IMR-90 (cell line): ENCODE data around the gene TAB2. TPM values are rescaled to one million over a fixed set of nuclear protein-coding genes. Genes with fewer than 3 reads are reported as not detected.

Experiments
- ATAC-seq: fragments of 200-7000 bp; cut with Tn5 transposase; 2 replicates; pipeline ENCODE4 v1.9.1; 2020; ENCODE audit warnings: low read depth, mild to moderate bottlenecking, moderate library complexity
- BruUV-seq: library from RNA; stranded (reverse); fragments of 400-500 nt; replicated peaks from 2 replicates; lab custom pipeline; 2021; lab: Mats Ljungman, UMichigan
- CTCF ChIA-PET: fragments of 300-600 bp; formaldehyde crosslinking; extraction: SDS; loops from one replicate; lab custom pipeline; 2021; ENCODE audit warnings: antibody characterized with exemption; lab: Yijun Ruan, JAX
- POLR2A ChIA-PET: fragments of 300-600 bp; sonication (Branson Sonifier 250); formaldehyde crosslinking; loops from one replicate; lab custom pipeline; 2022; ENCODE audit warnings: antibody characterized with exemption; ENCODE audit not compliant: unreplicated experiment; lab: Charles Lee
- DNase-seq: peaks from one replicate; pipeline ENCODE4 v3.0.0; 2013
- H2AFZ ChIP-seq: replicated peaks from 2 replicates; pipeline ENCODE3; 2013; ENCODE audit warnings: low read length, mild to moderate bottlenecking; ENCODE audit not compliant: poor library complexity
- H2AK5ac ChIP-seq: 2 replicates; pipeline ENCODE4 v1.6.1; 2013; ENCODE audit warnings: low read depth, low read length, inconsistent platforms
- H2AK9ac ChIP-seq: replicated peaks from 2 replicates; pipeline ENCODE3; 2013; ENCODE audit warnings: mild to moderate bottlenecking, low read depth, low read length, moderate library complexity; ENCODE audit not compliant: poor library complexity
- H2BK120ac ChIP-seq: 2 replicates; pipeline ENCODE4 v1.6.1; 2013; ENCODE audit warnings: low read depth, low read length, inconsistent platforms
- H2BK15ac ChIP-seq: 3 replicates; pipeline ENCODE4 v1.6.1; 2013; ENCODE audit warnings: low read depth, low read length, inconsistent platforms
- H2BK20ac ChIP-seq: 2 replicates; pipeline ENCODE4 v1.6.1; 2013; ENCODE audit warnings: low read depth, mild to moderate bottlenecking, inconsistent platforms, low read length, moderate library complexity
- H2BK5ac ChIP-seq: 2 replicates; pipeline ENCODE4 v1.6.1; 2013; ENCODE audit warnings: mild to moderate bottlenecking, low read depth, low read length, inconsistent platforms; ENCODE audit not compliant: poor library complexity, severe bottlenecking
- H3K14ac ChIP-seq: replicated peaks from 2 replicates; pipeline ENCODE4 v1.6.1; 2013; ENCODE audit warnings: low read depth, low read length, inconsistent platforms
- H3K18ac ChIP-seq: 2 replicates; pipeline ENCODE4 v1.6.1; 2013; ENCODE audit warnings: low read depth, low read length, control low read depth
- H3K23ac ChIP-seq: 2 replicates; pipeline ENCODE4 v1.6.1; 2013; ENCODE audit warnings: low read depth, low read length, inconsistent platforms
- H3K27ac ChIP-seq: 2 replicates; pipeline ENCODE4 v1.5.1; 2013; ENCODE audit warnings: mild to moderate bottlenecking, control low read depth, low read length; ENCODE audit not compliant: insufficient read depth
- H3K27me3 ChIP-seq: 2 replicates; pipeline ENCODE4 v1.6.1; 2013; ENCODE audit warnings: low read length; ENCODE audit not compliant: control insufficient read depth, insufficient read depth
- H3K36me3 ChIP-seq: 2 replicates; pipeline ENCODE4 v1.6.1; 2013; ENCODE audit warnings: low read length, mixed read lengths; ENCODE audit not compliant: control insufficient read depth, insufficient read depth
- H3K4ac ChIP-seq: 2 replicates; pipeline ENCODE4 v1.6.1; 2013; ENCODE audit warnings: low read depth, low read length, inconsistent platforms
- H3K4me1 ChIP-seq: 2 replicates; pipeline ENCODE4 v1.6.1; 2013; ENCODE audit warnings: low read length, mixed read lengths; ENCODE audit not compliant: control insufficient read depth, insufficient read depth
- H3K4me2 ChIP-seq: 2 replicates; pipeline ENCODE4 v1.6.1; 2013; ENCODE audit warnings: low read depth, mild to moderate bottlenecking, control low read depth, low read length, moderate library complexity
- H3K4me3 ChIP-seq: 2 replicates; pipeline ENCODE4 v1.5.1; 2013; ENCODE audit warnings: low read depth, mild to moderate bottlenecking, control low read depth, low read length, moderate library complexity; ENCODE audit not compliant: insufficient read depth
- H3K56ac ChIP-seq: 2 replicates; pipeline ENCODE4 v1.6.1; 2013; ENCODE audit warnings: low read length, inconsistent platforms; ENCODE audit not compliant: insufficient read depth; ENCODE audit errors: extremely low read depth
- H3K79me1 ChIP-seq, 2 experiments: 2 replicates each; pipeline ENCODE4 v1.6.1; 2013; ENCODE audit warnings: low read length in 2 of 2, inconsistent platforms in 1 of 2, low read depth in 1 of 2
- H3K9ac ChIP-seq: 2 replicates; pipeline ENCODE4 v1.6.1; 2013; ENCODE audit warnings: low read depth, low read length, control low read depth
- H3K9me1 ChIP-seq: 2 replicates; pipeline ENCODE4 v1.6.1; 2013; ENCODE audit warnings: low read length, inconsistent platforms; ENCODE audit not compliant: insufficient read depth
- H3K9me3 ChIP-seq: 2 replicates; pipeline ENCODE4 v1.6.1; 2013; ENCODE audit warnings: low read length; ENCODE audit not compliant: control insufficient read depth, insufficient read depth
- H4K20me1 ChIP-seq: 2 replicates; pipeline ENCODE4 v1.6.1; 2013; ENCODE audit warnings: low read length, inconsistent platforms; ENCODE audit not compliant: insufficient read depth
- H4K5ac ChIP-seq: 2 replicates; pipeline ENCODE4 v1.6.1; 2013; ENCODE audit warnings: mild to moderate bottlenecking, low read depth, low read length, control low read depth
- H4K8ac ChIP-seq, 2 experiments: 2 replicates each; pipeline ENCODE4 v1.6.1; 2013; ENCODE audit warnings: low read depth in 2 of 2, low read length in 2 of 2, control low read depth in 1 of 2, inconsistent platforms in 1 of 2
- H4K91ac ChIP-seq: 2 replicates; pipeline ENCODE4 v1.6.1; 2013; ENCODE audit warnings: low read depth, low read length, inconsistent platforms; ENCODE audit not compliant: insufficient read depth
- BHLHE40 ChIP-seq: fragments of 150-350 bp; IDR thresholded peaks from 2 replicates; pipeline ENCODE4 v1.6.1; 2016; ENCODE audit warnings: mild to moderate bottlenecking, low read depth, low read length
- CEBPB ChIP-seq: IDR thresholded peaks from 2 replicates; pipeline ENCODE4 v1.6.1; 2012; ENCODE audit warnings: low read depth, low read length, improper control_type of control experiment
- CHD1 ChIP-seq: IDR thresholded peaks from 2 replicates; pipeline ENCODE4 v1.6.1; 2012; ENCODE audit warnings: low read depth, low read length, improper control_type of control experiment
- FOS ChIP-seq: fragments of 150-350 bp; IDR thresholded peaks from 2 replicates; pipeline ENCODE4 v1.6.1; 2016; ENCODE audit warnings: low read depth, low read length
- MAFK ChIP-seq: IDR thresholded peaks from 2 replicates; pipeline ENCODE4 v1.6.1; 2012; ENCODE audit warnings: low read depth, low read length, improper control_type of control experiment
- MAZ ChIP-seq: IDR thresholded peaks from 2 replicates; pipeline ENCODE4 v1.6.1; 2012; ENCODE audit warnings: low read depth, mild to moderate bottlenecking, low read length, improper control_type of control experiment, moderate library complexity, borderline replicate concordance
- MXI1 ChIP-seq: IDR thresholded peaks from 2 replicates; pipeline ENCODE4 v1.6.1; 2012; ENCODE audit warnings: low read depth, mild to moderate bottlenecking, low read length, moderate library complexity, borderline replicate concordance
- NFE2L2 ChIP-seq: fragments of 150-350 bp; IDR thresholded peaks from 2 replicates; pipeline ENCODE4 v1.6.1; 2016; ENCODE audit warnings: low read depth, mild to moderate bottlenecking, low read length
- POLR2A ChIP-seq: IDR thresholded peaks from 2 replicates; pipeline ENCODE4 v1.6.1; 2012; ENCODE audit warnings: mild to moderate bottlenecking, low read depth, low read length
- RAD21 ChIP-seq: IDR thresholded peaks from 2 replicates; pipeline ENCODE4 v1.6.1; 2012; ENCODE audit warnings: low read length, improper control_type of control experiment
- RCOR1 ChIP-seq: IDR thresholded peaks from 2 replicates; pipeline ENCODE4 v1.6.1; 2012; ENCODE audit warnings: mild to moderate bottlenecking, low read length, improper control_type of control experiment; ENCODE audit not compliant: insufficient replicate concordance
- RFX5 ChIP-seq: IDR thresholded peaks from 2 replicates; pipeline ENCODE4 v1.8.0; 2012; ENCODE audit warnings: low read depth, mild to moderate bottlenecking, low read length, moderate library complexity
- SMC3 ChIP-seq: fragments of 150-350 bp; IDR thresholded peaks from 2 replicates; pipeline ENCODE4 v1.6.1; 2016; ENCODE audit warnings: low read depth, mild to moderate bottlenecking, antibody characterized with exemption, low read length, moderate library complexity
- WGBS, 2 experiments: methylation state at CpG; one replicate each; pipeline versions ENCODE4 v1.1.5 to v1.1.7; 2013; ENCODE audit warnings: missing lambda C conversion rate in 2 of 2; ENCODE audit not compliant: insufficient read length in 1 of 2; ENCODE audit errors: extremely low coverage in 2 of 2; 5-methylcytosine and 5-hydroxymethylcytosine counted together
- dilution Hi-C: fragments of 300-500 bp; cut with HindIII; formaldehyde crosslinking; loops from one replicate; pipeline ENCODE4 v1.14.3; 2018; ENCODE audit warnings: low sequenced_read_pairs; ENCODE audit not compliant: unreplicated experiment
- in situ Hi-C: fragments of 300-500 bp; cut with MboI; formaldehyde crosslinking; loops from 3 replicates; pipeline ENCODE4 v1.14.3; 2019; ENCODE audit warnings: low sequenced_read_pairs, inconsistent platforms, mixed read lengths
- intact Hi-C: fragments of 100-400 bp; cut with micrococcal nuclease; formaldehyde crosslinking; loops from 2 replicates; pipeline ENCODE4 v1.10.0; 2022
- polyA plus RNA-seq, 3 experiments: library from polyadenylated mRNA; depleted of rRNA; stranded (reverse); fragments of >200 nt; gene quantifications; 2 replicates each; pipeline ENCODE4 v1.2.3, GENCODE V29; 2012; ENCODE audit warnings: low replicate concordance in 1 of 3
- total RNA-seq: library from RNA; depleted of rRNA; stranded (reverse); fragments of >200 nt; gene quantifications from 2 replicates; pipeline ENCODE4 v1.2.3, GENCODE V29; 2012
- TF ChIP-seq, protein P1 (sequence below): fragments of 150-350 bp; IDR thresholded peaks from 2 replicates; pipeline ENCODE4 v1.6.1; 2016; ENCODE audit warnings: low read depth, mild to moderate bottlenecking, low read length, moderate library complexity, borderline replicate concordance
- TF ChIP-seq, protein P2 (sequence below): conservative IDR thresholded peaks from 2 replicates; pipeline ENCODE4 v1.5.1; 2012; ENCODE audit warnings: mild to moderate bottlenecking, low read depth, low read length, improper control_type of control experiment
- TF ChIP-seq, protein P3 (sequence below): fragments of 150-350 bp; IDR thresholded peaks from 2 replicates; pipeline ENCODE4 v1.6.1; 2017; ENCODE audit warnings: mild to moderate bottlenecking, antibody characterized with exemption, low read length, low read depth

Gene TAB2
- total and polyA plus RNA-seq, 2 of the 4 experiments (the other 2 are of a cell fraction), result 20.8 to 25.3 TPM

DNA sequence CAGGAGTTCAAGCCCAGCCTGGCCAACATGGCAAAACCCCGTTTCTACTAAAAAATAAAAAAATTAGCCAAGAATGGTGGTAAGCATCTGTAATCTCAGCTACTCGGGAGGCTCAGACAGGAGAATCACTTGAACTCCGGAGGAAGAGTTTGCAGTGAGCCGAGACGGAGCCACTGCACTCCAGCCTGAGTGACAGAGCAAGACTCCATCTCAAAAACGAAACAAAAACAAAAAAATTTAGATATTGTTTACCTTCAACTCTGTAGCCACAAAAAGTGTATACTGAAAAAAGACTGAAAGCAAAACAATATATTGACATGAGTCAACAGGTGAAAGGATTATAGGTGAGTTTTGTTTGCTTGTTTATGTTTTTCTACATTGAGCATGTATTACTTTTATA lies 30.6 kb upstream of the TAB2 start:
- ChIA-PET POLR2A (no interaction called here), CTCF (interaction anchor here (0.6 kb wide), 1 partner anchor 22 kb away, joined by 3 read pairs; no protein-coding TSS in a partner anchor)
- Histone ChIP-seq H3K18ac (no peak overlapping the region), H2AK9ac (no peak overlapping the region), H4K5ac (no peak overlapping the region), H3K79me1 (no peaks in the 10 kb centered on the region), H3K23ac (no peak overlapping the region), H3K27me3 (peaks cover 11% of the 10 kb centered on the region), H3K4me2 (no peak overlapping the region), H3K9ac (no peak overlapping the region), H2BK120ac (no peak overlapping the region), H2BK15ac (no peak overlapping the region), H3K9me1 (no peaks in the 10 kb centered on the region), H3K4ac (no peak overlapping the region), H3K56ac (no peak overlapping the region), H2AFZ (no peak overlapping the region), H2BK5ac (no peak overlapping the region), H3K4me1 (no peaks in the 10 kb centered on the region), H3K27ac (no peak overlapping the region), H4K8ac (no peak overlapping the region), H3K14ac (no peak overlapping the region), H4K20me1 (no peaks in the 10 kb centered on the region), H3K9me3 (no peaks in the 10 kb centered on the region), H4K91ac (no peak overlapping the region), H2AK5ac (no peak overlapping the region), H2BK20ac (no peak overlapping the region), H3K4me3 (no peak overlapping the region), H3K36me3 (no peaks in the 10 kb centered on the region)
- no peak for DNase-seq
- in situ Hi-C loops (no loop called here), intact Hi-C loops (no loop called here), dilution Hi-C loops (no loop called here)
- no peak for TF ChIP-seq FOS
- TF ChIP-seq, protein P1, sequence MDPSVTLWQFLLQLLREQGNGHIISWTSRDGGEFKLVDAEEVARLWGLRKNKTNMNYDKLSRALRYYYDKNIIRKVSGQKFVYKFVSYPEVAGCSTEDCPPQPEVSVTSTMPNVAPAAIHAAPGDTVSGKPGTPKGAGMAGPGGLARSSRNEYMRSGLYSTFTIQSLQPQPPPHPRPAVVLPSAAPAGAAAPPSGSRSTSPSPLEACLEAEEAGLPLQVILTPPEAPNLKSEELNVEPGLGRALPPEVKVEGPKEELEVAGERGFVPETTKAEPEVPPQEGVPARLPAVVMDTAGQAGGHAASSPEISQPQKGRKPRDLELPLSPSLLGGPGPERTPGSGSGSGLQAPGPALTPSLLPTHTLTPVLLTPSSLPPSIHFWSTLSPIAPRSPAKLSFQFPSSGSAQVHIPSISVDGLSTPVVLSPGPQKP, result no peak
- TF ChIP-seq SMC3, result no peak
- TF ChIP-seq MXI1, result no peak
- TF ChIP-seq NFE2L2, result no peak
- no peak for TF ChIP-seq MAFK
- TF ChIP-seq BHLHE40, result no peak
- TF ChIP-seq CEBPB, result no peak
- TF ChIP-seq, protein P2, sequence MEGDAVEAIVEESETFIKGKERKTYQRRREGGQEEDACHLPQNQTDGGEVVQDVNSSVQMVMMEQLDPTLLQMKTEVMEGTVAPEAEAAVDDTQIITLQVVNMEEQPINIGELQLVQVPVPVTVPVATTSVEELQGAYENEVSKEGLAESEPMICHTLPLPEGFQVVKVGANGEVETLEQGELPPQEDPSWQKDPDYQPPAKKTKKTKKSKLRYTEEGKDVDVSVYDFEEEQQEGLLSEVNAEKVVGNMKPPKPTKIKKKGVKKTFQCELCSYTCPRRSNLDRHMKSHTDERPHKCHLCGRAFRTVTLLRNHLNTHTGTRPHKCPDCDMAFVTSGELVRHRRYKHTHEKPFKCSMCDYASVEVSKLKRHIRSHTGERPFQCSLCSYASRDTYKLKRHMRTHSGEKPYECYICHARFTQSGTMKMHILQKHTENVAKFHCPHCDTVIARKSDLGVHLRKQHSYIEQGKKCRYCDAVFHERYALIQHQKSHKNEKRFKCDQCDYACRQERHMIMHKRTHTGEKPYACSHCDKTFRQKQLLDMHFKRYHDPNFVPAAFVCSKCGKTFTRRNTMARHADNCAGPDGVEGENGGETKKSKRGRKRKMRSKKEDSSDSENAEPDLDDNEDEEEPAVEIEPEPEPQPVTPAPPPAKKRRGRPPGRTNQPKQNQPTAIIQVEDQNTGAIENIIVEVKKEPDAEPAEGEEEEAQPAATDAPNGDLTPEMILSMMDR, result no peak
- TF ChIP-seq RFX5, result no peak
- TF ChIP-seq CHD1, result no peak
- TF ChIP-seq RCOR1, result no peak
- TF ChIP-seq, protein P3, sequence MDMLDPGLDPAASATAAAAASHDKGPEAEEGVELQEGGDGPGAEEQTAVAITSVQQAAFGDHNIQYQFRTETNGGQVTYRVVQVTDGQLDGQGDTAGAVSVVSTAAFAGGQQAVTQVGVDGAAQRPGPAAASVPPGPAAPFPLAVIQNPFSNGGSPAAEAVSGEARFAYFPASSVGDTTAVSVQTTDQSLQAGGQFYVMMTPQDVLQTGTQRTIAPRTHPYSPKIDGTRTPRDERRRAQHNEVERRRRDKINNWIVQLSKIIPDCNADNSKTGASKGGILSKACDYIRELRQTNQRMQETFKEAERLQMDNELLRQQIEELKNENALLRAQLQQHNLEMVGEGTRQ, result no peak
- no peak for TF ChIP-seq MAZ
- no peak for TF ChIP-seq RAD21
- TF ChIP-seq POLR2A, result no peak
- no peak for ATAC-seq
- 100% methylated on average over 3 of the region's 6 CpGs; no CpG with 5 or more reads in 1 of the 2 experiments for WGBS, 2 experiments
- no TSS peak for BruUV-seq
